GM10266 (cell line): Measurements from ENCODE around the gene LY86.

ENCODE experiments used
- DNase-seq: peaks from one replicate; pipeline ENCODE4 v3.0.0; 2012; ENCODE audit errors: extremely low spot score
- CTCF ChIP-seq: IDR thresholded peaks from 2 replicates; pipeline ENCODE4 v1.5.1; 2012; ENCODE audit warnings: mild to moderate bottlenecking, low read depth; ENCODE audit not compliant: control insufficient read depth, insufficient read depth; ENCODE audit errors: missing control alignments

Gene LY86

GRCh38 chr6:6688951-6689350, 100.4 kb downstream of the LY86 start:
- TF ChIP-seq CTCF = no peak
- no peak for DNase-seq

- no peak for DNase-seq
- no peak for TF ChIP-seq CTCF
Measured at GRCh38 chr6:6689400-6690143, 101.1 kb downstream of the LY86 start.

GRCh38 chr6:6690144-6690483, 101.6 kb downstream of the LY86 start:
- no peak for TF ChIP-seq CTCF
- no peak for DNase-seq

GRCh38 chr6:6694368-6694780, 105.9 kb downstream of the LY86 start:
- no peak for TF ChIP-seq CTCF
- no peak for DNase-seq

- no peak for TF ChIP-seq CTCF
- DNase-seq = no peak
Measured at GRCh38 chr6:6694825-6695624, 106.5 kb downstream of the LY86 start.

GRCh38 chr6:6695625-6696276, 107.2 kb downstream of the LY86 start:
- DNase-seq = no peak
- TF ChIP-seq CTCF = no peak
